ENCODE measurements around the gene POLDIP2.

POLDIP2 gene

GRCh38 chr17:28335201-28335958 lies 21.9 kb downstream of the POLDIP2 start, which contains the start of the genes IFT20 and TNFAIP1:
Gene IFT20, minus strand, starts transcription at chr17:28335472. Its CDS starts 3,487 bp downstream, at chr17:28331985.
Gene TNFAIP1, plus strand, starts transcription at chr17:28335761. Its CDS starts 3,761 bp downstream, at chr17:28339522.
- peak; percentile 100 for DNase-seq

- DNase-seq, result no peak
Measured at GRCh38 chr17:28334666-28335200, 22.6 kb downstream of the POLDIP2 start.

GRCh38 chr17:28334171-28334570 lies 23.2 kb downstream of the POLDIP2 start:
- DNase-seq, result no peak

DNA sequence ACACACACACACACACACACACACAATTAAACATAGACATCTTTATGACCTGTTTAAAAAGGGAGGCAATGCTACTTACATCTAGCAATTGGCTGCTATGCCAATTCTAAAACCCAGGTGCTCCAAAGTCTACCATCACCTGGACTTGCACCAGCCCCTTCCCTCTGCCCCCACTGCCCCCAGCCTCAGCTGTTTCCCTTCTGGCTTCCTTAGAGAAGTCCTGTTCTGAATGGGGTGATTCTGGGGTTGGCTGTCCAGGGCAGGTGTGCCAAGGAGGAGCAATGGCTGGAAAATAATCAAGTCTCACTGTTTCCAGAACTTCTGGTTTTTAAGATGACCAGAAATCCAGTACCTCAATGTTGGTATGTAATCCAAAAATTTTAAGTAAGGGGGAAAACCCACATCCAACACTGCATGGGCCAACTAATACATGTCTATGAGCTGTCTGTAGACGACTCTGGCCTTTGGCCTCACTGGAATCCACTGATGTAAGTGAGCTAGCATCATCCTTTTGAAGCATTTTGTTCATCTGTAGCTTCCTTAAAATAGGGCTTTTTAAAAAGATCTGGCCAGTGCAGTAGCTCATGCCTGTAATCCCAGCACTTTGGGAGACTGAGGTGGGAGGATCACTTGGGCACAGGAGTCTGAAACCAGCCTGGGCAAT lies 24.1 kb downstream of the POLDIP2 start:
- no peak for DNase-seq

DNA sequence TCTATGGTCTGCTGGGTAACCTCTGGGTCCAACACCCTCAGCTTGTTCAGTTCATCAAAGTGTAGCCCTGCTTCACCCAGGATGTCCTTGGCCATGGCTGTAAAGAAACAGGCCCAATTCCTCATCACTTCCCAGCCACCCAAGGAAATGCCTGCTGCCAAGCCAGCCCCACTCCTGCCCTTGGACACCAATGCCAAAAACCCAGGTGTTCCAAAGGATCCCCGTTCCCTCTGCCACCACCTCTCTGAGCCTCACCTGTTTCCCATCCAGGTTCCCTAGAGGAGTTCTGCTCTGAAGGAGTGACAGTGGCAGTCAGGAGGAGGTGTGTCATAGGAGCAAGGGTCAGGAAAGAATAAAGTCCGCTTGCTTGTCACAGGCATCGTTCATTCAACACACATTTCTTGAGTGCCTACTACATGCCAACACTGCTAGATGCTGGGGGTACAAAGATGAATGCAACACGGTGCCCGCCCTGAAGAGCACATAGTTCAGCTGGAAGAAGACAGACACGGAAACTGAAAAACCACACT lies 25.4 kb downstream of the POLDIP2 start:
- DNase-seq, result no peak

DNA sequence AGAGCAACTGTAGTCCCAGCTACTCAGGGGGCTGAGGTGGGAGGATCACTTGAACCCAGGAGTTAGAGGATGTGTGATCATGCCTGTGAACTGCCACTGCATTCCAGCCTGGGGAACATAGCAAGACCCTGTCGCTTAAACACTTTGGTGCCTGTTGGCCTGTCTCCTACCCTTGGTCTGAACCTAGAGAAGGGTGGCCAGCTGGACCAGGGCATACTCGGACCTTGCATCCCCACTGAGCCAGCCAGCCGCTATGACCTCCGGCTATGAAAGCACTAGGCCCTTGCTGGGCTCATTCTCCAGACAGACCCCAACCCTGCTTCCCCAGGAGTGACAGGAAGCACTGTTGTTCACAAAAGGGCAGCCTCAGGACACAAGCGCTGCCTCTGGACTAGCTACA lies 26.7 kb downstream of the POLDIP2 start:
- no peak for DNase-seq

GRCh38 chr17:28328325-28328724 lies 29.0 kb downstream of the POLDIP2 start:
- no peak for DNase-seq

DNA sequence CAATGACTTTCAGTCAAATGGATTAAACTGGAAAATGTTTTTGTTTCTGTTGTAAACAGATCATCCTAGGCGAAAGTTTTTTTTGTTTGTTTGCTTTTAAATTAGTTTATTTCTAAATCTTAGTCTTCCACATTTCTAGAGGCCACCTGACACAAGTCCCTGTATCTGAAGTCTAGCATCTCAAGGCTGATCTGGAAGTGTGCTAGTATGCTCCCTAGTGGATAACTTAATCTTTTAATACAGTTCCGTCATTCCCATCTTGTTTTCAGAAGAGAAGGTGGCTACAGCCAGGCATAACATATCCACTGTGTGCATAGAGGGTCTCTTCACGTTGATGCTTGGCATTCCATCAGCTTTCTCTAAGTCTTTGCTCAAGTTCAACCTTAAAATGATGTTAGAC lies 29.6 kb downstream of the POLDIP2 start:
- DNase-seq, result no peak

DNA sequence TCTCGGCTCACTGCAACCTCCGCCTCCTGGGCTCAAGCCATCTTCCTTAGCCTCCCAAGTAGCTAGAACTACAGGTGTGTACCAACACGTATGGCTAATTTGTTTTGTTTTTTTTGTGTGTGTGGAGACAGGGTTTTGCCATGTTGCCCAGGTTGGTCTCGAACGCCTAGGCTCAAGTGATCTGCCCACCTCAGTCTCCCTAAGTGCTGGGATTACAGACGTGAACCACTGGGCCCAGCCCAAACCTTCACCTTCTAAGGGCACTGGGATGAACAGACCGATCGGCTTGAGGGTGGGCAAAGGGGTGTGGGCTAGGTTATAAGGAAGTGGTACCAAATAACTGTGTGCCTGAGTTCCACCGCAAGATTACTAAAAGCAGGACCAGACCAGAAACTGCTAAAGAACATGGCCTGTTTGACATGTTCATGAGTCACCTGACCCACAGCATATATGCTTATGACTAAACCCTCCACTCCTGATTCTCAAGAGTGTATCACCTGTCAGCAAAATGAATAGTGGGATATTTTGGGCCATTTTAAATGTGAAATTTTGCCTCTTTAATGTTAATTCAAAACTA lies 30.2 kb downstream of the POLDIP2 start:
- no peak for DNase-seq

GRCh38 chr17:28326114-28326513 lies 31.2 kb downstream of the POLDIP2 start:
- DNase-seq, result no peak

GRCh38 chr17:28325211-28325610 lies 32.1 kb downstream of the POLDIP2 start:
- DNase-seq, result peak; percentile 53

DNA sequence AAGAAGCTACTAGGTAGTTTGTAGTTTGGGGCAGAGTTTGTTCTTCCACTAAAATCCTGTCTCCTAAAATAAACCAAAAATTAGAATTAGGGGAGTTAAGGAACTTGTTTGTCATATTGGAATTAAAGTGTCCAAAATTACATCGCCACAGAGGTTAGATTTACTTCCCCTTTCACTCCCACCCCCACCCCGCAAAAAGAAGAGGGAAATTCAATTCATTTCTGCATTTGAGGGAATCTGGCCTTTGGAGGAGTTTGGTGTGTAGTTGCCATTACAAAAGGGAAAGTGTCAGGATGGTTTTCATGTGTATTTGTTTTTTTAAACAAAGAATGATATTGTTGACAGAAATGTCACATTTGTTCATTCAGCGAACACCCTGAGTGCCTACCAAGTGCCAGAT lies 32.5 kb downstream of the POLDIP2 start:
- DNase-seq, result no peak

DNA sequence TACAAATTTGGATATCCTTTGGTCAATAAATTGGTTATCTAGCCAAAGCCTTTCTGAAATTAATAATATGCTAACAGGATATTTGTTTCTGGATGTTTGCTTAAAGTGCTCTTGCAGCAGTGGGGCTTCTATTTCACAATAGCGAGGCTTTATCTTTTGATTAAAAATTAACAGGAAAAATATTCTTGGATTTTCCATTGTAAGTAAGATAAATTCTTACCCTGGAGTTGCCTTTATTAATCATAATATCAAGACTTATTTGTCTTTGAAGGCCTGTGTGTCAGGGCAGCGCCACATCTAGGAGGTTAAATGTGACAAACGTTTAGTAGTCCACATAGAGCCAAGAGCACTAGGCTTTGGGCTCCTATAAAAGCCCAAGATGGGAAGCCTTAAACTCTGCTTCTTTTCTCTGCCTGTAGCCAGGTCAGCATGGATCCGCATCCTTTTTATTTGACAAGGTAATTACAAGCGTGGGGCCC lies 33.0 kb downstream of the POLDIP2 start:
- DNase-seq, result no peak

DNA sequence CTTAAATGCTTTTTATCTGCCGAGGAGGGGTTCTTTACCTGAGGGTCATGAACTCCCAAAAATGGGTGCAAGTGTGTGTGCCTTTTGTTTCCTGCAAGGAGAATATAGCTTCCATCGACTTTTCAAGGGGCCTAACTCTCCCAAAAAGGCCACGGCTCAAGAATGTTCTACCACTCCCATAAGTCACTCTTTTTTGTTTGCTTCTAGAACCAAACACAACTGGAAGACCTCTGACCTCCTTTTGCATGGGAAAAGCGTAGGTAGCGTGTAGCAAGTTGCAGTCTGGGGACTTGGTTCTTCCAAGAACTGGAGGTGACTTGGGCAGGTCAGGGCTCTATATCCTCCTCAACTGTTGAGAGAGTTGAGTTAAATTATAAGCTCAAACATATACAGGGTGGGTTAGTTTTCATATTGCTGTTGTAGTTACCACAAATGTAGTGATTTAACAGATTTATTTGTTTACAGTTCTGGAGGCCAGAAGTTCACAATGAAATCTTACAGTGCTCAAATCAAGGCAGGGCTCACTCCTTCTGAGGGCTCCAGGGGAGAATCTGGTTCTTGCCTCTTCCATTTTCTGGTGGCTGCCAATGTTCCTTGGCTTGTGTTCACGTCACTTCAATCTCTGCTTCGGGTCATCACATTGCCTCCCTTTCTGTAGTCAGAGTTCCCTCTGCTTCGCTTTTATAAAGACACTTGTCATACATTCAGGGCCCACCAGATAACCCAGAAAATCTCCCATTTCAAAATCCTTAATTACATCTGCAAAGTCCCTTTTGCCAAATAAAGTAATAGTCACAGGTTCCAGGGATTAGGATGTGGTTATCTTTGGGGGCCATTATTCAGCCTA lies 36.9 kb downstream of the POLDIP2 start:
- DNase-seq, result no peak

GRCh38 chr17:28319598-28319935 lies 37.8 kb downstream of the POLDIP2 start:
- no peak for DNase-seq

DNA sequence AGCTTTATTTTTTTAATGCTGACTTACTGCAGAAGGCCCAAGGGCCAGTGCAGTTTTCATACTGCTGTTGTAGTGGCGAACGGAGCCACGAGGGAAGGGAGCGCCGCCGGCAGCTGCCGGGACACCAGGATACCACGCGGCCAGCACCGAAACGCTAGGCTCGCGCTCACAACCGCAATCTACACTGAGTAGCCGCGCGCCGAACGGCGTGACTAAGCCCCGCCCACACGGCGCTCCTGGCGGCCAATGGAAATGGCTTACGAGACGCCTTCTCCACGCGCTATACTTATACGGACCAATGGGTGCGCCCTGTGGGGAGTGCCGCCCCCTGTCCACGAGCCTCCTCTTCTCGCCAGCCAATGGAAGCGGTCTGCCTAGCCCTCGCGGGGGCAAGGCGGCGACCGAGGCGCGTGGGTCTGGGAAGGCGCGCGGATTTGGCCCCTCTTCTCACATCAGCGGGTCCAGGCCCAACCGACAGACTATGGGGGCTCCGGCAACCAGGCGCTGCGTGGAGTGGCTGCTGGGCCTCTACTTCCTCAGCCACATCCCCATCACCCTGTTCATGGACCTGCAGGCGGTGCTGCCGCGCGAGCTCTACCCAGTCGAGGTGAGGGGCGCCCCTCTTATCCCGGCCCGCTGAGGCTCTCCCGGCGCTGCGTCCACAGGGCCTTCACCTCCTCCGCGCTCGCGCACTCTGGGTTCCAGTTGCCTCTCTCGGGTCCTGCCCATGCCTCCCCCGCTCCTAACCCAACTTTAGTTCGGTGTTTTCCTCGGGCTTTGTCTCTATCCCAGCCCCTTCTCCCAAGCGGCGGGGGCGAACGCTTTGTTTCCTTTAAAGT lies 38.3 kb downstream of the POLDIP2 start, which contains the start of gene TMEM97:
TSS of gene TMEM97 (plus strand) at position 442 of the 839 bp plus-strand sequence. CDS start at position 482, 40 bp downstream.
- peak; percentile 98 for DNase-seq

GRCh38 chr17:28317966-28318758 lies 39.2 kb downstream of the POLDIP2 start:
- DNase-seq, result peak; percentile 75

DNA sequence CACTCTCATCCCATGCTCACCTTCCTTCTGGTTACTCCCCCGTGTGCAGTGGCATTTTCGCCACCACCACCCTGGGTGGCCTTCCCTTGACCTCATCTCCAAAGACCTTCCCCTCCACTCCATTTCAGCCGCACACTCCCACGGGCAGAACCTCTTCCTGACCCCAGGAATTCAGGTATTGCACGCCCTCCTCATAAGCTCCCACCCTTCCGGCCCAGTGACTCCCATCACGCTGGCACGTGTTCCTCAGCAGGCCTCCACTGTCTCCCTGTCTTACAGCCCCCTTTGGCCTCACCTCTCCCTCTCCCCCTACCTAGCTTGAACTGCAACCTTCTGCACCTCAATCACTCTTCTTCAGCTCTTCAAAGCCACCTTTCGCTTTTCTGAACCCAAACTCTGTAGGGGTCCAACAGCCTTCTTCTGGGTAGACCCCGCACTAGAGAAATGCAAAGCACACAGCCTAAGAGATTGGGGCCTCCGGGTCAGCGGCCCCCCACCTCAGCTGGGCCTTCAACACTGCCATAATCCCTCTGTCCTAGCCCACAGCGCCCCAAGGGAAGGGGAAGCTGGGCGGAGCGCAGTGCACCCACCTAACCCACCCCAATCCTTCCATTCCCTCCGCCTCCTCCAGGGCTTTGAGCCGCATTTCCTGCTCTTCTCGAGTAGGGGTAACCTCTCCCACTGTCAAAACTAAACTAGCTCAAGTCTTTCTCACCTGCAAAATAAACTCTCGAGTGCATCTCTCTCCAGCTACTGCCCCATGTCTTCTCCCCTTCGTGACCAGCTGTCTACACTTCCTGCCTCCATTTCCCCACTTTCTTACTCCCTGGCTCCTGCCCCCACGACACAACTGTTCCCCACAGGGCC lies 40.0 kb downstream of the POLDIP2 start:
- no peak for DNase-seq
